ENCODE results near the gene BAHCC1. TPM values are rescaled to one million over a fixed set of nuclear protein-coding genes. Genes with fewer than 3 reads are reported as not detected.

BAHCC1 gene
- total and polyA plus RNA-seq, 2 donors from 2014 or later = 2.6 to 20.5 TPM

DNA sequence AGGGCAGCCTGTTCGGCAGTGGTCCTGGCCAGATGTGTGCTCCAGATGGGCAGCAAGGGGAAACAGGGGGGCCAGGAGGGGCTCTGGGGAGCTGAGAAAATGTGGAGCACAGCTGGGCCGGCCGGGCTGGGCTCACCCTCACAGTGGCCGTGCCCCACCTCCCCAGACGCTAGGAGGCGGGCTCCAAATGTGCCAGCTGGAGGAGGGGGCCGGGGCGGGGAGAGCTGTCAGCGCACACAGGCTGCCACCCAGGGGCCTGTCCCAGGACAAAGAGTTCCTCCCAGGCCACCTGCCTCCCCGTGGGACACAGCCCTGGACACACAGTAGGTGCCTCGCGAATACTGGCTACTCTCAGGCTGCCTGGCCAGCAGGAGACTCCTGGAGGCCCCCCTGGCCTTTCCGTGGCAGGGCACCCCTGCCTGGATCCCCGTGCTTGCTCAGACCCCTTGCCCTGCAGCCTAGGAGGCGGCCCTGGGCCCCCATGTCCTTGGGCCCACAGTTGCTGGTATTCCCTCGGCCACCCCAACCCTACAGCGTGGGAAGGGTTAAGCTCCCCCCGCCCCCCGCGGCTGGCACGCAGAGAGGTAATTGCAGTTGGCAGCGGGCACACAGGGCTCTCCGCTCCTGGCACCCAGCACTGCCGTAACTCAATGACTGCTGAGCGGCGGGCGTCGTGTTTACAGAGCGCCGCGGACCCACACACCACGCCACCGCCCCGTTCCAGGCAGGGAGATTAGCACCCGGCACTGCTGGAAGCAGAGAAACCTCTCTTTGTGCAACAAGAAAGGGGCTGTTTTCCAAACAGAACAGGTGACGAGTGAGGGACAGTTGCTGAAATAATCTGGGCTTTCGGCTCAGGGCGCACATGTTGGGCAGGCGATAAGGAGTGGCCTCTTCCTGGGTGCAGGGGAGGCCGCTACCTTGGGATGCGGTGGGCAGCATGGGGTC lies 32.2 kb downstream of the BAHCC1 start:
- Histone ChIP-seq H3K9ac (ENCODE audit: low read length in 3 of 3) (no peak overlapping the region), H3K4me1 (ENCODE audit: control insufficient read depth in 2 of 3, insufficient read depth in 2 of 3, low read depth in 1 of 3, low read length in 3 of 3) (peaks cover 0 to 12% (median 0%) of the 10 kb centered on the region in 3 donors), H3K36me3 (ENCODE audit: control insufficient read depth in 2 of 3, insufficient read depth in 3 of 3, low read length in 3 of 3) (no peaks in the 10 kb centered on the region), H3K27me3 (ENCODE audit: control insufficient read depth, insufficient read depth, low read length) (no peaks in the 10 kb centered on the region), H3K9me3 (ENCODE audit: control insufficient read depth in 2 of 3, insufficient read depth in 1 of 3, low read length in 3 of 3) (no peaks in the 10 kb centered on the region), H3K27ac (ENCODE audit: low read depth in 2 of 2, low read length in 2 of 2) (no peak overlapping the region), H3K4me3 (ENCODE audit: low read length in 3 of 3) (no peak overlapping the region)
- FAIRE-seq (no peak), DNase-seq (no peak)
- intact Hi-C loops (cut with DNase I) = no loop called here
- TF ChIP-seq, protein P1, sequence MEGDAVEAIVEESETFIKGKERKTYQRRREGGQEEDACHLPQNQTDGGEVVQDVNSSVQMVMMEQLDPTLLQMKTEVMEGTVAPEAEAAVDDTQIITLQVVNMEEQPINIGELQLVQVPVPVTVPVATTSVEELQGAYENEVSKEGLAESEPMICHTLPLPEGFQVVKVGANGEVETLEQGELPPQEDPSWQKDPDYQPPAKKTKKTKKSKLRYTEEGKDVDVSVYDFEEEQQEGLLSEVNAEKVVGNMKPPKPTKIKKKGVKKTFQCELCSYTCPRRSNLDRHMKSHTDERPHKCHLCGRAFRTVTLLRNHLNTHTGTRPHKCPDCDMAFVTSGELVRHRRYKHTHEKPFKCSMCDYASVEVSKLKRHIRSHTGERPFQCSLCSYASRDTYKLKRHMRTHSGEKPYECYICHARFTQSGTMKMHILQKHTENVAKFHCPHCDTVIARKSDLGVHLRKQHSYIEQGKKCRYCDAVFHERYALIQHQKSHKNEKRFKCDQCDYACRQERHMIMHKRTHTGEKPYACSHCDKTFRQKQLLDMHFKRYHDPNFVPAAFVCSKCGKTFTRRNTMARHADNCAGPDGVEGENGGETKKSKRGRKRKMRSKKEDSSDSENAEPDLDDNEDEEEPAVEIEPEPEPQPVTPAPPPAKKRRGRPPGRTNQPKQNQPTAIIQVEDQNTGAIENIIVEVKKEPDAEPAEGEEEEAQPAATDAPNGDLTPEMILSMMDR (IDR thresholded peaks at IDR 0.05; ENCODE audit: borderline replicate concordance, extremely low read depth, insufficient read depth) = no peak

DNA sequence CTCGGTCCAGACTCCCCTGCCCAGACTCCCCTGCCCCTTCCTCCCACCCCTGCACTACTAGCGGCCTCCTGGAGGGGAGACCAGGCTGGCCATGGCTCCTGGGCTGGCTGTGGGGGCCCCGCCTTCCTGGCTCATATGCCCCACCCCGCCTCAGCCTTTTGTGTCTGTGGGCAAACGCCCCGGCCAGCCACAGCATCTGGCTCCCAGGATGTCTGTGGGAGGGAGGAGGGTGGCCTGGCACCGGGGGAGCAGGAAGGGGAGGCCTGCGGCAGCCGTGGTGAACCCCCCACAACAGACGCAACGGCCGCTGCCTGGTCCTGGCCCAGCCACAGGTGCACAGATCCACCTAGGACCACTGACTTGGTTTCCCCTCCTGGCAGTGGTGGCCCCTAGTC lies 32.9 kb downstream of the BAHCC1 start:
- H3K4me3 ChIP-seq (ENCODE audit: low read length in 3 of 3) = no peak overlapping the region
- peaks cover 0 to 8% (median 0%) of the 10 kb centered on the region in 3 donors for H3K4me1 ChIP-seq (ENCODE audit: control insufficient read depth in 2 of 3, insufficient read depth in 2 of 3, low read depth in 1 of 3, low read length in 3 of 3)
- no peak overlapping the region for H3K27ac ChIP-seq (ENCODE audit: low read depth in 2 of 2, low read length in 2 of 2)
- intact Hi-C loops (cut with DNase I) = no loop called here
- no peak overlapping the region for H3K9ac ChIP-seq (ENCODE audit: low read length in 3 of 3)
- TF ChIP-seq, protein P1 (IDR thresholded peaks at IDR 0.05; ENCODE audit: borderline replicate concordance, extremely low read depth, insufficient read depth) = no peak
- DNase-seq (no peak), FAIRE-seq (no peak)
- no peaks in the 10 kb centered on the region for H3K36me3 ChIP-seq (ENCODE audit: control insufficient read depth in 2 of 3, insufficient read depth in 3 of 3, low read length in 3 of 3)
- no peaks in the 10 kb centered on the region for H3K9me3 ChIP-seq (ENCODE audit: control insufficient read depth in 2 of 3, insufficient read depth in 1 of 3, low read length in 3 of 3)
- no peaks in the 10 kb centered on the region for H3K27me3 ChIP-seq (ENCODE audit: control insufficient read depth, insufficient read depth, low read length)

DNA sequence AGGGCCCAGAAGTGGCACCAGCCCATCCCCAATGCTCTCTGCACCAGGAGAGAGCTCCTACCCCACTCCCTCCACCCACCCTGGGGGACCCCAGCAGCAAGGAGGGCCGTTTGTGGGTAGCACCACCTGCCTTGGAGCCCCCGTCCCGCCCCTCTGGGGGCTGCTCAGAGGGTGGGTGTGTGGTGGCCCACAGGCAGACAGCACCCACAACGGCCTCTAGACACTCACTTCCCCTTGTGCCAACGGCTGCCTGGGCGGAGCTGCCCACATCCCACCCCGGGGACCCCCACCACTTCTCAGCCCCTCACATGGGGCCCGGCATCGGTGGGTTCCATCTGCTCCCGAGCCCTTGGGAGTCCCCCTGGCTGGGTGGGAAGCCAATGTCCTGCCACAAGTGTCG lies 33.3 kb downstream of the BAHCC1 start:
- intact Hi-C loops (cut with DNase I) = no loop called here
- no peaks in the 10 kb centered on the region for H3K36me3 ChIP-seq (ENCODE audit: control insufficient read depth in 2 of 3, insufficient read depth in 3 of 3, low read length in 3 of 3)
- DNase-seq (no peak), FAIRE-seq (no peak)
- no peaks in the 10 kb centered on the region for H3K27me3 ChIP-seq (ENCODE audit: control insufficient read depth, insufficient read depth, low read length)
- H3K9ac ChIP-seq (ENCODE audit: low read length in 3 of 3) = no peak overlapping the region
- TF ChIP-seq, protein P1 (IDR thresholded peaks at IDR 0.05; ENCODE audit: borderline replicate concordance, extremely low read depth, insufficient read depth) = no peak
- H3K4me1 ChIP-seq (ENCODE audit: control insufficient read depth in 2 of 3, insufficient read depth in 2 of 3, low read depth in 1 of 3, low read length in 3 of 3) = peaks cover 0 to 10% (median 0%) of the 10 kb centered on the region in 3 donors
- no peaks in the 10 kb centered on the region for H3K9me3 ChIP-seq (ENCODE audit: control insufficient read depth in 2 of 3, insufficient read depth in 1 of 3, low read length in 3 of 3)
- H3K27ac ChIP-seq (ENCODE audit: low read depth in 2 of 2, low read length in 2 of 2) = no peak overlapping the region
- no peak overlapping the region for H3K4me3 ChIP-seq (ENCODE audit: low read length in 3 of 3)
